ENCODE data around the gene MMP14.

The MMP14 gene

DNA sequence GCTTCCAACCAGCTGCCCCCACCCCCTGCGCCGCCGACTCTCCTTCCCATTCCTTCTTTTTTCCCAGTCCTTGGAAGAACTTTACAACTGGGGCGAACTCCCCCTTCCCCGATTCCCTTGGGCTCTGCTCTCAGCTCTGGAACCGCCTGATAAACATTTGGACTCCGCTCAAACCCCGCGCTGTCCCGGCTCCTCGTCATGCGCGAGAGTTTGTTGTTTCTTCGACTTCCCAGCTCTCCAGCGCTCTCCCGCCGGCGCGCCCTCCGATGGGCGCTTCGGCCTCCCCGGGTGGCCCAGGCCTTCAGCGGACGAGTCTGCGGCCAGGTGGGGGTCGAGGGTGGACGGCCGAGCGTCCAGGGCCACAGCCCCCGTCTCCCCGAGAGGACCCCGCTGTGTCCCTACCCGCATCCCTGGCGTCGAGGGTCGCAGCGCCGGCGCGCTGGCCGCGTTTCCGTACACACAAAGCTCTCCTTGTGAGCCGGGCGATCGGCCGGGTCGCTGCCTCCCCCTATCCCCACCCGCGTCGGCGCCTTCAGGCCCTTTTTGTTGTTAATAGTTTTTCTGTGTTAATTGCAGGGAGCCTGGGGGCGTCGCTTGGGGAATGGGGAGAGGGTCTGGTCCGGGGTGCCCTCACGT, 847 bp downstream of the MMP14 start:
- H3K36me3 ChIP-seq (ENCODE audit: control insufficient read depth, insufficient read depth, low read length), result peaks cover 5% of the 10 kb centered on the region
- no peak for TF ChIP-seq CTCF (IDR thresholded peaks at IDR 0.05; ENCODE audit: insufficient read depth, low read length, poor library complexity, severe bottlenecking)
- no peak for DNase-seq (ENCODE audit: extremely low read depth, insufficient read length)

DNA sequence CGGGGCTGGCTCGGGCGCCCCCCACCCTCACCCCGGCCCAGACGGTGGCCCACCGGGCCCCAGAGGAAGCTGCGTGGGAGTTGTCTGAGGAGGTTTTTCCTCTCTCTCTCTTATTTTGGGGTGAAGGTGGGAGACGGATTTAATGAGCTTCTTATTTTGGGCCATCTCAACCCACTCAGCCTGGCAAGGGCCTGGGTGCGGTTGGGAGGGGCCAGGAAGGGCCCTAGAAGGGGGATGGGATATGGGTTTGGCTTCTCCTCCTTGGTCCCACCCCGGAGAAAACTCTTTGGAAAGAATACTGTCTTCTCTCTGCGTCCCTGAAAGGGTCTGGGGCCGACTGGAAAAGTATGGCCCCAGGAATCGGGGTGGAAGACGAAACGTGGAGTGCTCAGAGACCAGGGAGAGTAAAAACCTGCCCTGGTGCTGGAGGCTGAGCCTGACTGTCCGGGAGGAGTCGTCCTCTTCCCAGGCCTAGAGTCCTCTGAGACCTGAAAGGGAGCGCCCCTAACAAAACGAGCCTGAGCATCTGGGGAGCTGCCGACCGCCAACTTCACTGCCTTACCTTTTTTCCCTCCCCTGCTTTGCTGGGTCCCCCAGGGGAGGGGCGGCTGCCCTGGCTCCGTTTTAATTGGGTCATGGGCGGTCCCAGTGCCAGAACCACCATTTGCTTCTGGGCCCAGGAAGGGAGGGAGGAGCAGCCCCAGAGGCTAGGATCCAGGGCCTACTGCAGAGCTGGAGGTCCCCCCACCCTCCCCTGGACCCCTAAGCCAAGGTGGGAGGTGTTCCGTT, 1.6 kb downstream of the MMP14 start:
- DNase-seq (ENCODE audit: extremely low read depth, insufficient read length), result no peak
- Histone ChIP-seq H3K27me3 (replicated peaks; ENCODE audit: control insufficient read depth, insufficient read depth, low read length) (no peaks in the 10 kb centered on the region), H3K4me3 (replicated peaks; ENCODE audit: low read depth, low read length) (no peak overlapping the region), H3K36me3 (ENCODE audit: control insufficient read depth, insufficient read depth, low read length) (peaks cover 5% of the 10 kb centered on the region)
- TF ChIP-seq CTCF (IDR thresholded peaks at IDR 0.05; ENCODE audit: insufficient read depth, low read length, poor library complexity, severe bottlenecking), result no peak

More for the DNA sequence above, 847 bp downstream of the MMP14 start:
- H3K4me3 ChIP-seq (replicated peaks; ENCODE audit: low read depth, low read length), result no peak overlapping the region
- H3K27me3 ChIP-seq (replicated peaks; ENCODE audit: control insufficient read depth, insufficient read depth, low read length), result no peaks in the 10 kb centered on the region

DNA sequence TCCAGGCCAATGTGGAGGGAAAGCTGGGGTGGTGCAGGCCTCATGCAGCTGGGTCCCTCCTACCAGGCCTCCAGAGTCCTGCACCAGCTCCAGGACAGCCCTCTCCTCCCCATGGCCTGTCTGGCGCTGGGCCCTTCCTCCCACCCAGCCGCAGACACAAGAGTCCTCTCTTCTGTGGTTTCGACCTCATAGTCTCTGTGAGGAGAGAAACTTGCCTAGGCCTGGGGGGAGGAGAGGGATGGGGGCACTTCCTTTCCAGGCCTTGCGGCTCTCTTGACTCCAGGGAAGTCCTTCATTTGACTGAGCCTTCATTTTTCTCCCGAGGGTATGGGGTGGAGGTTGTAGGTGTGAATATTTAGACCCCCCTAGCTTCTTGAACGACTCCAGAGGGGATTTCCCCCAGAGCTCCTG, 2.3 kb downstream of the MMP14 start:
- Histone ChIP-seq H3K36me3 (ENCODE audit: control insufficient read depth, insufficient read depth, low read length) (peaks cover 5% of the 10 kb centered on the region), H3K27me3 (replicated peaks; ENCODE audit: control insufficient read depth, insufficient read depth, low read length) (no peaks in the 10 kb centered on the region), H3K4me3 (replicated peaks; ENCODE audit: low read depth, low read length) (no peak overlapping the region)
- no peak for DNase-seq (ENCODE audit: extremely low read depth, insufficient read length)
- TF ChIP-seq CTCF (IDR thresholded peaks at IDR 0.05; ENCODE audit: insufficient read depth, low read length, poor library complexity, severe bottlenecking), result no peak

- peaks cover 2% of the 10 kb centered on the region for H3K36me3 ChIP-seq (ENCODE audit: control insufficient read depth, insufficient read depth, low read length)
- H3K4me3 ChIP-seq (replicated peaks; ENCODE audit: low read depth, low read length), result no peak overlapping the region
- no peaks in the 10 kb centered on the region for H3K27me3 ChIP-seq (replicated peaks; ENCODE audit: control insufficient read depth, insufficient read depth, low read length)
- TF ChIP-seq CTCF (IDR thresholded peaks at IDR 0.05; ENCODE audit: insufficient read depth, low read length, poor library complexity, severe bottlenecking), result no peak
- no peak for DNase-seq (ENCODE audit: extremely low read depth, insufficient read length)
Observed at GRCh38 chr14:22839159-22839779, 2.9 kb downstream of the MMP14 start.

DNA sequence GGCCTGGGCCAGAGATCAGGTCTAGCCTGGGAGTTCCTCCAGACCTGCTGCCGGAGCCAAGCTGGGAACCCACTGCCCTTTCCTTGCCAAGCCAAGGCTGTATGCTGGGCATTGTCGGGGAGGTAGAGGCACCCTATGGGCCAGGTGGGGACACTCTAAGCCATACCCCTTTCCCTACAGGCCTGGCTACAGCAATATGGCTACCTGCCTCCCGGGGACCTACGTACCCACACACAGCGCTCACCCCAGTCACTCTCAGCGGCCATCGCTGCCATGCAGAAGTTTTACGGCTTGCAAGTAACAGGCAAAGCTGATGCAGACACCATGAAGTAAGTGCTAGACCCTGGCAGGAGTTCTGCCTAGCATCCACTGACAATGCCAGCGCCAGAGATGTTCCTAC, 4.9 kb downstream of the MMP14 start:
- H3K36me3 ChIP-seq (ENCODE audit: control insufficient read depth, insufficient read depth, low read length), result no peaks in the 10 kb centered on the region
- no peak overlapping the region for H3K4me3 ChIP-seq (replicated peaks; ENCODE audit: low read depth, low read length)
- DNase-seq (ENCODE audit: extremely low read depth, insufficient read length), result no peak
- no peaks in the 10 kb centered on the region for H3K27me3 ChIP-seq (replicated peaks; ENCODE audit: control insufficient read depth, insufficient read depth, low read length)
- TF ChIP-seq CTCF (IDR thresholded peaks at IDR 0.05; ENCODE audit: insufficient read depth, low read length, poor library complexity, severe bottlenecking), result no peak
